ENCODE measurements around the gene ITPRIPL2.

GRCh38 chr16:19105891-19106624 is 7.7 kb upstream of the ITPRIPL2 start:
- TF ChIP-seq POLR2A (IDR thresholded peaks at IDR 0.05; ENCODE audit: low read depth, low read length) (no peak), POLR2AphosphoS5 (IDR thresholded peaks at IDR 0.05; ENCODE audit: low read depth, low read length) (no peak), TAF1 (IDR thresholded peaks at IDR 0.05; ENCODE audit: low read depth, low read length) (no peak), SPI1 (IDR thresholded peaks at IDR 0.05; ENCODE audit: low read depth, low read length) (no peak), PAX5 (IDR thresholded peaks at IDR 0.05; ENCODE audit: insufficient read depth, low read length, severe bottlenecking) (no peak), POU2F2 (IDR thresholded peaks at IDR 0.05; ENCODE audit: low read depth, low read length) (no peak)

Data from GM12891 (cell line).